ENCODE data around the gene HOXA2. TPM values are rescaled to one million over a fixed set of nuclear protein-coding genes. Genes with fewer than 3 reads are reported as not detected.
A peak's percentile ranks its signal among the peaks of the same experiment; 100 is the strongest.

Gene HOXA2
- total RNA-seq, 2 donors from 2014 or later = not detected

- peaks cover 8% of the 10 kb centered on the region for H3K4me1 Mint-ChIP-seq (ENCODE audit: low read depth)
- no peak overlapping the region for H3K27ac Mint-ChIP-seq
- H3K36me3 Mint-ChIP-seq (ENCODE audit: insufficient read depth in 2 of 2) = no peaks in the 10 kb centered on the region
- DNase-seq (no peak), ATAC-seq (replicated peaks in 1 of 2) (no peak)
- no peaks in the 10 kb centered on the region for H3K9me3 Mint-ChIP-seq
- no peak overlapping the region for H3K4me3 Mint-ChIP-seq
- peaks cover 63% of the 10 kb centered on the region for H3K27me3 Mint-ChIP-seq (ENCODE audit: low read depth)
Observed at GRCh38 chr7:27144781-27145164, 42.3 kb upstream of the HOXA2 start.

GRCh38 chr7:27143950-27144780 lies 41.7 kb upstream of the HOXA2 start:
- DNase-seq (no peak), ATAC-seq (replicated peaks in 1 of 2) (no peak)
- Mint-ChIP-seq H3K36me3 (ENCODE audit: insufficient read depth in 2 of 2) (no peaks in the 10 kb centered on the region), H3K27me3 (ENCODE audit: low read depth) (peaks cover 57% of the 10 kb centered on the region), H3K4me3 (no peak overlapping the region), H3K9me3 (no peaks in the 10 kb centered on the region), H3K27ac (no peak overlapping the region), H3K4me1 (ENCODE audit: low read depth) (peaks cover 8% of the 10 kb centered on the region)

GRCh38 chr7:27143023-27143949 lies 40.8 kb upstream of the HOXA2 start, which contains the start of gene HOXA5:
Gene HOXA5 (minus strand): TSS chr7:27143681. CDS start chr7:27143607, 74 bp downstream.
- Mint-ChIP-seq H3K4me1 (ENCODE audit: low read depth) (peaks cover 5% of the 10 kb centered on the region), H3K27ac (no peak within 1 kb of the TSS), H3K4me3 (peak within 1 kb of the TSS; percentile 53 to 63), H3K9me3 (no peaks in the 10 kb centered on the region), H3K36me3 (ENCODE audit: insufficient read depth in 2 of 2) (no peaks in the 10 kb centered on the region), H3K27me3 (ENCODE audit: low read depth) (peaks cover 49% of the 10 kb centered on the region)
- peak in 1 of 2 donors; percentile 26 for DNase-seq
- peak; percentile 61 to 75 for ATAC-seq (replicated peaks in 1 of 2)

DNA sequence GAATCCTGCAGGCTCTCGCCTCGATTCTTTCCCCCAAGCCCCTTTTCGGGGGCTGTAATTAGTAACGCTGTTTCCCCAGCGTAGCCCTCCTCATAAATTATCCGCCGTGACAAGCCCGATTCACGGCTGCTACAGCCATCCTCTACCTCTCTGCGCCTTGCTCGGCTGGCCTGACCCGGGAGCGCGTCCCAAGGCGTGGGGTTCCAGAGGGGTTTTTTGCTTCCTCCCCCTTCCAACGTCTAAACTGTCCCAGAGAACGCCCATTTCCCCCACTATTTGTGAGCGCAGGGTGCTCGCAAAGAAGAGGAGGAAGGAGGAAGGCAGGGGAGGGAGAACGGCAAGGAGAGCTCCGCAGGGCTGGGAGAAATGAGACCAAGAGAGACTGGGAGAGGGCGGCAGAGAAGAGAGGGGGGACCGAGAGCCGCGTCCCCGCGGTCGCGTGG lies 40.1 kb upstream of the HOXA2 start:
- no peak for DNase-seq
- H3K4me1 Mint-ChIP-seq (ENCODE audit: low read depth) = no peaks in the 10 kb centered on the region
- peaks cover 48% of the 10 kb centered on the region for H3K27me3 Mint-ChIP-seq (ENCODE audit: low read depth)
- no peak for ATAC-seq (replicated peaks in 1 of 2)
- H3K36me3 Mint-ChIP-seq (ENCODE audit: insufficient read depth in 2 of 2) = no peaks in the 10 kb centered on the region
- no peaks in the 10 kb centered on the region for H3K9me3 Mint-ChIP-seq
- H3K4me3 Mint-ChIP-seq = peak overlapping the region; percentile 53 to 63
- H3K27ac Mint-ChIP-seq = no peak overlapping the region

DNA sequence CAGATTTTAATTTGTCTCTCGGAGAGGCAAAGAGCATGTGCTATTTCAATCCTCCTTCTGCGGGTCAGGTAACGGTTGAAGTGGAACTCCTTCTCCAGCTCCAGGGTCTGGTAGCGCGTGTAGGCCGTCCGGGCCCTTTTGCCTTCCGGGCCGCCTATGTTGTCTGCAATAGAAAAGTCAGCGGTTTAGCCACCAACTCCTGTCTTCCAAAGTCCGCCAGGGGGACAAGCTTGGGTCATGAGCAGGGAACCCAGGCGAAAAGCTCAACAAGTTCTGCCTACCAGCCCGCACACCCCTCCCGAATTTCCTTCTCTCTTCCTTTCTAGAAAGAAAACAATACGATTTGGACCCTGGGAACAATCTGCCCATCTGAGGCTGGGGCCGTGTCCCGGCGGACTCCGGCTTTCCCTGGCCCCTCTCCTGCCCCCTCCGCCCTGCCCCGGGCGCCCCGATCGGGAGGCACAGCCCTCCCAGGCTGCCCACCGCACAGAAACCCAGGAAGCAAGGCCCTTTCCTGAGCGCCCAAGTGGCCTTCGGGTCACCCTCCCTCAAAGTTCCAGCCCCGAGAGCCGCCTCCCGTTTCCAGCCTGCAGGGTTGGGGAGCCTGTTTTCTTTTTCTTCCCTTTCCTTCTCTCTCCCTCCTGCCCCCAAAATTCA lies 39.6 kb upstream of the HOXA2 start:
- ATAC-seq (replicated peaks in 1 of 2) = no peak
- Mint-ChIP-seq H3K27ac (no peak overlapping the region), H3K9me3 (no peaks in the 10 kb centered on the region), H3K27me3 (ENCODE audit: low read depth) (peaks cover 50% of the 10 kb centered on the region), H3K4me3 (no peak overlapping the region), H3K36me3 (ENCODE audit: insufficient read depth in 2 of 2) (no peaks in the 10 kb centered on the region), H3K4me1 (ENCODE audit: low read depth) (no peaks in the 10 kb centered on the region)
- DNase-seq = no peak

- ATAC-seq (replicated peaks in 1 of 2) = no peak
Observed at GRCh38 chr7:27141137-27141922, 38.8 kb upstream of the HOXA2 start.

GRCh38 chr7:27140126-27140857 lies 37.8 kb upstream of the HOXA2 start:
- Mint-ChIP-seq H3K9me3 (no peaks in the 10 kb centered on the region), H3K4me1 (ENCODE audit: low read depth) (peaks cover 12% of the 10 kb centered on the region), H3K36me3 (ENCODE audit: insufficient read depth in 2 of 2) (peaks cover 0 to 2% of the 10 kb centered on the region in 2 donors), H3K4me3 (no peak overlapping the region), H3K27ac (no peak overlapping the region), H3K27me3 (ENCODE audit: low read depth) (peaks cover 46% of the 10 kb centered on the region)
- ATAC-seq (replicated peaks in 1 of 2) = no peak
- no peak for DNase-seq

More at GRCh38 chr7:27141137-27141922, 38.8 kb upstream of the HOXA2 start:
- Mint-ChIP-seq H3K36me3 (ENCODE audit: insufficient read depth in 2 of 2) (no peaks in the 10 kb centered on the region), H3K4me3 (no peak overlapping the region), H3K4me1 (ENCODE audit: low read depth) (peaks cover 1% of the 10 kb centered on the region), H3K9me3 (no peaks in the 10 kb centered on the region), H3K27ac (no peak overlapping the region), H3K27me3 (ENCODE audit: low read depth) (peaks cover 47% of the 10 kb centered on the region)
- DNase-seq = no peak

DNA sequence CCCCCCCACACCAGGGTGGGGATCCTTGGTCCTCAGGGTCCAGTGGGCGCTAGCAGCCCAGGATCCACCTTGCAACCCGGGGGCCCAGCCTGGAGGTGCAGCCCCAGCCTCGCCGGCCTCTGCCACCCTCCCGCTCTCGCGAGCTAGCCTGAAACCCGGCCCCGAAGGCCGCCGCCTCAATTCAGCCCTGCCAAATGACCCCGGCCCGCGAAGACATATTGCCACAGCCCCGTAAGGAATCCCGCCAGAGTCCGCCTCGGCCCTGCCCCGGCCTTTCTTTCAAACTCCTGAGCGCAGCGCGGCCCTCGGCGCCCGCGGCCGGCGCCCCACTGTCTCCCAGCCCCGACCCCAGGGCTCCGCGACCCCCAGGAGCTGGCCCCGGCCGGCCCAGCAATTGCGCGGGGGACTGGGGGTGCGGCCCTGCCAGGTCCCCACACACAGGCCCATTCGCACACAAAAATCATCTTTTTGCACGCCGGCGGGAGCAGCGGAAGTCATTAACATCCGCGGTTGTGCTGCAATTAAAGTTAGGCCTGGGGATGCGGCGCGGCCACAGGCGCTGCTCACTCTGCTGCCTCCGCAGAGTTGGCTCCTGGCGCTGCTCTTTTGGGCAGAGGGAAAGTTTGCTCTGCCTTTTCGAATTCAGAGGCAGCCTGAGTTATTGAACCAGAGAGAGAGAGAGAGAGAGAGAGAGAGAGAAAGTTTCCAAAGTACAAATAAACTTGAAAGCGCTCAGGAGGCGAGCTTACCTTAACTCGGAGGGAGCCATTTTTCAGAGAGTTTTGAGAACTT lies 37.0 kb upstream of the HOXA2 start:
- H3K9me3 Mint-ChIP-seq = no peaks in the 10 kb centered on the region
- H3K27me3 Mint-ChIP-seq (ENCODE audit: low read depth) = peaks cover 42% of the 10 kb centered on the region
- no peak overlapping the region for H3K4me3 Mint-ChIP-seq
- no peak for ATAC-seq (replicated peaks in 1 of 2)
- peaks cover 0 to 2% of the 10 kb centered on the region in 2 donors for H3K36me3 Mint-ChIP-seq (ENCODE audit: insufficient read depth in 2 of 2)
- peaks cover 19% of the 10 kb centered on the region for H3K4me1 Mint-ChIP-seq (ENCODE audit: low read depth)
- DNase-seq = no peak
- H3K27ac Mint-ChIP-seq = no peak overlapping the region

- ATAC-seq (replicated peaks in 1 of 2) = no peak
- no peak for DNase-seq
- Mint-ChIP-seq H3K36me3 (ENCODE audit: insufficient read depth in 2 of 2) (peaks cover 0 to 2% of the 10 kb centered on the region in 2 donors), H3K4me3 (no peak overlapping the region), H3K27ac (no peak overlapping the region), H3K27me3 (ENCODE audit: low read depth) (peaks cover 42% of the 10 kb centered on the region), H3K9me3 (no peaks in the 10 kb centered on the region), H3K4me1 (ENCODE audit: low read depth) (peaks cover 25% of the 10 kb centered on the region)
Observed at GRCh38 chr7:27138985-27139333, 36.5 kb upstream of the HOXA2 start.

DNA sequence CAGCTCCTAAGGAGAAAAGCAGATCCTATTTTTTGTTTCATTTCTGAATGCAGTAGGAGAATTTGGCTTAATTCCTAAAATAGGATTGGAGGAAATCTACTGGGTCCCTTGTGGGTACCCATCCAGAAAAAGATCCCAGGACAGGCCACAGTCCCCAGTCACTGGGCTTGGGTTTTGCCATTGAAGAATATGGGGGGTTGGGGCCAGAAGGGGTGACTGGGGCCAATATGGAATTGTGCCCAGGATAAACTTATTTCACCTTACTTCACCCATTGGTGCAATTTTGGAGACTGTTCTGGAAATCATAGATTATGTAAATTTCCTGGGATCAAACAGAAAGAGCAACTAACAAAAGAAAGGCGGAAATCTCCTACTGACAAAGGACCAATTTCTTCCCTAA lies 36.0 kb upstream of the HOXA2 start:
- Mint-ChIP-seq H3K9me3 (no peaks in the 10 kb centered on the region), H3K27ac (no peak overlapping the region), H3K36me3 (ENCODE audit: insufficient read depth in 2 of 2) (peaks cover 0 to 2% of the 10 kb centered on the region in 2 donors), H3K4me1 (ENCODE audit: low read depth) (peaks cover 30% of the 10 kb centered on the region), H3K27me3 (ENCODE audit: low read depth) (peaks cover 42% of the 10 kb centered on the region), H3K4me3 (no peak overlapping the region)
- ATAC-seq (replicated peaks in 1 of 2) (no peak), DNase-seq (no peak)

DNA sequence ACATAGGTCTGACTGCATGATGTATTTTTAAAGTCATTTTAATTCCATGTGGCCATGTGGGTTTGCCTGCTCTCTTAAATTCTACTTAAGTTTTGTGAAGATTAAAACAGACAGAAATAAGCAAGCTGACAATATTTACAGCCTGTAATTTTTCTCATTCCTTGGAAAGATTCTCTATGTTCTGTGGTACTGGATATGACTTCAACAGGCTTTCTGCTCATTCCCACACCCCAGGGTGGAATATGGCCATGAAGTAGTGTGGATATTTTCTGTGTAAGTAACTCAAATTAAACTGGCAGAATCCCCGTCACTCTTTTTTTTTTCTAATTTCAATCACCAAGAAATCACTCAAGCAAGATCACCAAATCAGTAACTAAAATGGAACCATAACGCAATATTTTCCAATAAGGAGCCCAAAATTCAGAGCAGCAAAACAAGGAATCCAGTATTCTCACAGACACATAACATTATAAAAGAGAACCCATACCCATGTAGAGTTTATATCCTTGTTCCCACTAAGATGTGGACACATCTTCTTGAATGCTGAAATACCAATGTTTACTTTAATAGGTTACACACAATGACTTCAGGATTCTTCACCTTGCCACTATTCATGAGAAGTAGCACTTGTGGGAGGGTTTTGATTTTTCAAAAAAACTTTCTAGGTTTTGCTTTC lies 35.3 kb upstream of the HOXA2 start:
- no peak for DNase-seq
- peaks cover 47% of the 10 kb centered on the region for H3K27me3 Mint-ChIP-seq (ENCODE audit: low read depth)
- no peak overlapping the region for H3K4me3 Mint-ChIP-seq
- peaks cover 0 to 2% of the 10 kb centered on the region in 2 donors for H3K36me3 Mint-ChIP-seq (ENCODE audit: insufficient read depth in 2 of 2)
- peaks cover 35% of the 10 kb centered on the region for H3K4me1 Mint-ChIP-seq (ENCODE audit: low read depth)
- no peak overlapping the region for H3K27ac Mint-ChIP-seq
- no peaks in the 10 kb centered on the region for H3K9me3 Mint-ChIP-seq
- no peak for ATAC-seq (replicated peaks in 1 of 2)

Measured in activated T-cell treated with anti-CD3 and anti-CD28 coated beads, Interleukin-2, amount 50 U/mL, for 72 hours (primary cell).